Measurements from ENCODE around the gene FA2H.

The FA2H gene

GRCh38 chr16:74753180-74753579 is 21.4 kb downstream of the FA2H start:
- ChIA-PET CTCF (interaction anchor here (0.8 kb wide), 1 partner anchor 28 kb away, joined by 3 read pairs; no protein-coding TSS in a partner anchor), POLR2A (no interaction called here)
- DNase-seq (ENCODE audit: low read depth, low spot score) = no peak
- H3K4me3 ChIP-seq (ENCODE audit: low read depth, low read length) = no peak overlapping the region
- TF ChIP-seq, protein P1, sequence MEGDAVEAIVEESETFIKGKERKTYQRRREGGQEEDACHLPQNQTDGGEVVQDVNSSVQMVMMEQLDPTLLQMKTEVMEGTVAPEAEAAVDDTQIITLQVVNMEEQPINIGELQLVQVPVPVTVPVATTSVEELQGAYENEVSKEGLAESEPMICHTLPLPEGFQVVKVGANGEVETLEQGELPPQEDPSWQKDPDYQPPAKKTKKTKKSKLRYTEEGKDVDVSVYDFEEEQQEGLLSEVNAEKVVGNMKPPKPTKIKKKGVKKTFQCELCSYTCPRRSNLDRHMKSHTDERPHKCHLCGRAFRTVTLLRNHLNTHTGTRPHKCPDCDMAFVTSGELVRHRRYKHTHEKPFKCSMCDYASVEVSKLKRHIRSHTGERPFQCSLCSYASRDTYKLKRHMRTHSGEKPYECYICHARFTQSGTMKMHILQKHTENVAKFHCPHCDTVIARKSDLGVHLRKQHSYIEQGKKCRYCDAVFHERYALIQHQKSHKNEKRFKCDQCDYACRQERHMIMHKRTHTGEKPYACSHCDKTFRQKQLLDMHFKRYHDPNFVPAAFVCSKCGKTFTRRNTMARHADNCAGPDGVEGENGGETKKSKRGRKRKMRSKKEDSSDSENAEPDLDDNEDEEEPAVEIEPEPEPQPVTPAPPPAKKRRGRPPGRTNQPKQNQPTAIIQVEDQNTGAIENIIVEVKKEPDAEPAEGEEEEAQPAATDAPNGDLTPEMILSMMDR (IDR thresholded peaks at IDR 0.05; ENCODE audit: insufficient read depth, low read length, missing control alignments) = no peak

DNA sequence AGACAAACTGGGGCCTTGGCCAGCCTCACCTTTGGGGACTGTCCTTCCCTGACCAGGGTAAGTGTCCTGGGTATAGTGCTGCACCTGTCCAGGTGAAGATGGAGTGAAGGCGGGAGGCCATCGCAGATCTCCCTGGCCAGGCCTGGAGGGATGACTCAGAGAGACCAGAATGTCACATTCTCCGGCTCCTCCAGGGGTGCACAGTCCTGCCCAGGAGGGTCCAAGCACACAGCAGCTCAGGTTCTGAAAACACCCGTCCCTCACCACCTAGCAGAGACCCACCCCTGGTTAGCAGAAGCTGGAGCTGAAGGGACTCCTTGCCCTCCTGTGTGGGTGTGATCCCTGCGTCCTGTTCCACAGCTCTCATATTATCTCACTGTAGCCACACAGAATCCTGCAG is 21.9 kb downstream of the FA2H start:
- H3K4me3 ChIP-seq (ENCODE audit: low read depth, low read length) = no peak overlapping the region
- no peak for DNase-seq (ENCODE audit: low read depth, low spot score)
- ChIA-PET CTCF (interaction anchor here (0.8 kb wide), 1 partner anchor 28 kb away, joined by 3 read pairs; no protein-coding TSS in a partner anchor), POLR2A (no interaction called here)
- TF ChIP-seq, protein P1 (IDR thresholded peaks at IDR 0.05; ENCODE audit: insufficient read depth, low read length, missing control alignments) = no peak

- TF ChIP-seq, protein P1 (IDR thresholded peaks at IDR 0.05; ENCODE audit: insufficient read depth, low read length, missing control alignments) = no peak
- DNase-seq (ENCODE audit: low read depth, low spot score) = no peak
- CTCF ChIA-PET = no interaction called here
Measured at GRCh38 chr16:74752258-74752657, 22.4 kb downstream of the FA2H start.

DNA sequence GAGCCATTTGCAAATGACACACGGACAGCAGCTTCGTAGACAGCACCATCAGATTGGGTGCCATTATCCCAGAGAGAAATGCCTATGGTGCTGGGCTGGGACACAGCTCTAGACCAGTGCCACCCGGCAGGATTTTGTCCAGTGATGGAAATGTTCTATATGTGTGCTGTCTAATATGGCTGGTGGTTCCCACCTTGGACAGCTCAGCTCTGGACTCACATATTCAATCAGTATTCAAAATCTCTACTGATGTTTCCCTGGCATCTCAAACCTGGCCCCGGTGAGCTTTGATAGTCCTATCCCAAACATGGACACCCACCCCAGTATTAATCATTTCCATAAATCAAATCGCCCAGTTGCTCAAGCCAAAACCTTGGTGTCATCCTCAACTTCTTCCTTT is 23.0 kb downstream of the FA2H start:
- no peak for DNase-seq (ENCODE audit: low read depth, low spot score)
- ChIA-PET CTCF (no interaction called here), POLR2A (no interaction called here)
- no peak overlapping the region for H3K4me3 ChIP-seq (ENCODE audit: low read depth, low read length)
- TF ChIP-seq, protein P1 (IDR thresholded peaks at IDR 0.05; ENCODE audit: insufficient read depth, low read length, missing control alignments) = no peak

More at GRCh38 chr16:74752258-74752657, 22.4 kb downstream of the FA2H start:
- H3K4me3 ChIP-seq (ENCODE audit: low read depth, low read length) = no peak overlapping the region
- POLR2A ChIA-PET = no interaction called here

DNA sequence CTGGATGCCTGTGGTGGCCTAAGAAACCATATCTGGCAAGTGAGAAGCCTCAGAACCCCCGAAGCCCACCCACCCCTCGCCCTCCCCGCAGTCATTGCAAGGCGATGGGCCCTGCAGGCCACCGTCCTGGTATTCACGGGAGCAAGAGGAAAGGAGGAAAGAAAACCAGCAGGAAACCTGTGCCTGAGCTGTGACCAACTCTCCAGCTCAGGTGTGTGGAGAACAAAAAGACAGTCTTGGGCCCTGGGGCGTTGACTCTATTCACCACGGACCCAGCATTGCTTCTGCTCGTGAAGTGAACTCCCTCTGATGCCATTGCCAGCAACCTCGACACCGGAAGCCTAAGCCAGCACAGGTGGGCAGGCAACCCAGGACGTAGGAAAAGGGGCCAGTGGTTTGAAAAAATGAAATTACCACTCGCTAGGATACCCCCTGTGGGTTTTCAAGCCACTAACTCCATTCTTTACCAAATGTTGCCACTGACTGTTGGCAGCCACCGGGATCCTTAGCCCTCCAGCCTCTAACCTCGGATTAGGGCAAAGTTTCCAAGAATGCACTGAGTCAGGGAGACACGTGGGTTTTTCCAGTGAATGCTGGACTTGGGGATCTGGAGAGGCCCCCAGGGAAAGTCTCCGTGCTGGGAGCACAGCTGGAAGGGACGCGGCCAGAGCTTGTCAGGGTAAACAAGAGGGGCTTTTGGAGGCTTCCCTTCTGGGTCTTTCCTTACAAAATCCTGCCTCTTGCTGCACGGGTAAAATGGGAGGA is 25.1 kb downstream of the FA2H start:
- POLR2A ChIA-PET = no interaction called here
- TF ChIP-seq, protein P1 (IDR thresholded peaks at IDR 0.05; ENCODE audit: insufficient read depth, low read length, missing control alignments) = no peak
- no peak overlapping the region for H3K4me3 ChIP-seq (ENCODE audit: low read depth, low read length)
- DNase-seq (ENCODE audit: low read depth, low spot score) = no peak
- CTCF ChIA-PET = interaction anchor here (1.2 kb wide), 1 partner anchor 13 kb away, joined by 3 read pairs; no protein-coding TSS in a partner anchor

DNA sequence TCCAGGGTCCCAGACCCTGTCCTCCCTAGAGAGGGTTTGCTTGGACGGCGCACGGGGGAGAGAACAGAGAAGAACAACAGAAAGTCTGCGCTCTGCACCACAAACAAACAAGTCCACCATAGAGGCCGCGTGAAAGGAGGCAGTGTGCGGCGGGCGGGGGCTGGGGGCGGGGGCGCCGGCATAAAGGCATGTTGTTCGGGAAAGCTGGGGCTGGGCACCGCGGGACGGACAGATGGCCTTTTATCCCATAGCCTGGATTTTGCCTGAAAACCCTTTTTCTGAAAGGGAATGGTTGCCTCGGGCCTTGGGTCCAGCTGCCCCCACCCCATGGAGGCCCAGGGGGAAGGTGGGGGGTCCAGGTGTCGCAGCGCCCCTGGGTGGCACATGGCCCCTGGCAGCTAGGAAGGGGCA is 26.0 kb downstream of the FA2H start:
- ChIA-PET CTCF (interaction anchor here (0.7 to 1.2 kb wide), 2 partner anchors 13 to 113 kb away, joined by 3 read pairs; no protein-coding TSS in a partner anchor), POLR2A (no interaction called here)
- no peak for DNase-seq (ENCODE audit: low read depth, low spot score)

More for the DNA sequence above, 26.0 kb downstream of the FA2H start:
- TF ChIP-seq, protein P1 (IDR thresholded peaks at IDR 0.05; ENCODE audit: insufficient read depth, low read length, missing control alignments) = no peak
- no peak overlapping the region for H3K4me3 ChIP-seq (ENCODE audit: low read depth, low read length)

Data from AG04449 (cell line).